Hepatocyte (in vitro differentiated cells): ENCODE data around the gene HNF1A. TPM values are rescaled to one million over a fixed set of nuclear protein-coding genes. Genes with fewer than 3 reads are reported as not detected.

ENCODE experiments used
- DNase-seq: peaks from one replicate; pipeline ENCODE4 v3.0.0-alpha.2; 2016; ENCODE audit warnings: low spot score
- H2AFZ ChIP-seq: fragments of 200-600 bp; sonication (generic); 2 replicates; pipeline ENCODE4 v1.6.0; 2016; ENCODE audit warnings: antibody characterized with exemption, mild to moderate bottlenecking
- H3K27ac ChIP-seq: fragments of 200-600 bp; sonication (generic); 2 replicates; pipeline ENCODE4 v1.5.1; 2016; ENCODE audit warnings: mild to moderate bottlenecking
- H3K27me3 ChIP-seq: fragments of 200-600 bp; sonication (generic); 2 replicates; pipeline ENCODE4 v1.6.1; 2016
- H3K36me3 ChIP-seq: fragments of 200-600 bp; sonication (generic); replicated peaks from 2 replicates; pipeline ENCODE4 v1.5.1; 2016; ENCODE audit warnings: low read depth; ENCODE audit not compliant: insufficient read depth
- H3K4me1 ChIP-seq: fragments of 200-600 bp; sonication (generic); 2 replicates; pipeline ENCODE4 v1.5.1; 2016; ENCODE audit warnings: mild to moderate bottlenecking, moderate library complexity; ENCODE audit not compliant: insufficient read depth
- H3K4me2 ChIP-seq: fragments of 200-600 bp; sonication (generic); 2 replicates; pipeline ENCODE4 v1.6.0; 2016
- H3K4me3 ChIP-seq: fragments of 200-600 bp; sonication (generic); 2 replicates; pipeline ENCODE4 v1.5.1; 2016; ENCODE audit warnings: mild to moderate bottlenecking
- H3K79me2 ChIP-seq: fragments of 200-600 bp; sonication (generic); 2 replicates; pipeline ENCODE4 v1.6.0; 2017; ENCODE audit warnings: mild to moderate bottlenecking
- H3K9me2 ChIP-seq: fragments of 200-600 bp; sonication (generic); replicated peaks from 2 replicates; pipeline ENCODE4 v1.6.0; 2017; ENCODE audit warnings: mild to moderate bottlenecking; ENCODE audit not compliant: insufficient read depth
- H3K9me3 ChIP-seq: fragments of 200-600 bp; sonication (generic); 2 replicates; pipeline ENCODE4 v1.5.1; 2016; ENCODE audit warnings: low read depth, mild to moderate bottlenecking
- H4K20me1 ChIP-seq: fragments of 200-600 bp; sonication (generic); 2 replicates; pipeline ENCODE4 v1.6.0; 2016; ENCODE audit warnings: mild to moderate bottlenecking; ENCODE audit not compliant: insufficient read depth, poor library complexity, severe bottlenecking
- EZH2 ChIP-seq: fragments of 200-600 bp; sonication (generic); IDR thresholded peaks from 2 replicates; pipeline ENCODE4 v1.6.1; 2016; ENCODE audit warnings: antibody characterized with exemption, mild to moderate bottlenecking, borderline replicate concordance
- EZH2phosphoT487 ChIP-seq: fragments of 200-600 bp; sonication (generic); IDR thresholded peaks from one replicate; pipeline ENCODE4 v1.6.1; 2018; ENCODE audit warnings: antibody characterized with exemption, mild to moderate bottlenecking, low read depth, moderate library complexity; ENCODE audit not compliant: unreplicated experiment, severe bottlenecking
- WGBS: methylation state at CpG from one replicate; pipeline ENCODE4 v1.1.6; 2016; ENCODE audit warnings: low lambda C conversion rate; ENCODE audit errors: missing lambda C conversion rate; 5-methylcytosine and 5-hydroxymethylcytosine counted together
- polyA plus RNA-seq: library from polyadenylated mRNA; unstranded; fragments of >200 nt; fragmentation: Nextera tagmentation; extraction: Ambion mirVana; gene quantifications from 2 replicates; pipeline ENCODE4 v1.2.1, GENCODE V29; 2016
- total RNA-seq: library from RNA; depleted of rRNA; stranded (reverse); fragments of >200 nt; gene quantifications from 2 replicates; pipeline ENCODE4 v1.2.3, GENCODE V29; 2014
- TF ChIP-seq, protein P1 (sequence below): fragments of 200-600 bp; sonication (generic); IDR thresholded peaks from 2 replicates; pipeline ENCODE4 v1.5.1; 2016; ENCODE audit warnings: antibody characterized with exemption, mild to moderate bottlenecking; ENCODE audit not compliant: poor library complexity

The HNF1A gene
- total and polyA plus RNA-seq, 2 experiments from 2014 or later = 16.7 to 23.9 TPM

DNA sequence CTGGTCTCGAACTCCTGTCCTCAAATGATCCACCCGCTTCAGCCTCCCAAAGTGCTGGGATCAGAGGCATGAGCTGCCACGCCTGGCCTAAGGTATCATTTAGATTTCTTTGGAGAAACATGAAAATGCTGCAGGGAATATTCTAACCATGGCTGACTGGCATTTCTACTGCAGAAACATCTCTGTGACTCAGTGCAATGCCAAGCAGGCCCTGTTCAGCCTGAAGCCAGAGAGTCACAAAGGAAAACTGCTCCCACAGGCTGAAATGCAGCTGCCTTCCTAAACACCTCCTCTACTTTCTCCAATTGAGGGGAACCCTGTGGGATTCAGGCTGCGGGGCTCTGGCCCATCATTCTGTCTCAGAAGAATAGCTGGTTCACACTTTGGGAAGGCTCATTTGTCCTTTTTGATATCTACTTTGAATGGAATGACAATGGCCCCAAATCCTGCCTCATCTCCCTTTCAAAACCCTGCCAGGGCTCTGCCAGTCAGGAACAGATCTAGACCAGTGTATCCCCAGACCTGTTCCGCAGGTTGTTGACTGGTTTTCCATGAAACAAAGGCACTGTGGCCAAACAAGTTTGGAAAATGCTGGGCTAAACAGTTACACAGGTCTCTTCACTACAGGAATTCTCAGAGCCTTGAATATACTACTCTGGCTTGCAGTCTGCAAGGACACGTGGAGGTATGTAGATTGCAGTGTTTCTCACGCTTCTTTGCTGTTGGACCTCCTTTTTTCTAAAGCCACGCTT, 30.2 kb downstream of the HNF1A start:
- Histone ChIP-seq H3K9me2 (no peaks in the 10 kb centered on the region), H3K4me2 (no peak overlapping the region), H3K27me3 (no peaks in the 10 kb centered on the region), H3K27ac (no peak overlapping the region), H3K9me3 (no peaks in the 10 kb centered on the region), H2AFZ (no peak overlapping the region), H3K36me3 (no peaks in the 10 kb centered on the region), H3K79me2 (no peaks in the 10 kb centered on the region), H3K4me3 (no peak overlapping the region), H3K4me1 (no peaks in the 10 kb centered on the region), H4K20me1 (no peaks in the 10 kb centered on the region)
- TF ChIP-seq, protein P1, sequence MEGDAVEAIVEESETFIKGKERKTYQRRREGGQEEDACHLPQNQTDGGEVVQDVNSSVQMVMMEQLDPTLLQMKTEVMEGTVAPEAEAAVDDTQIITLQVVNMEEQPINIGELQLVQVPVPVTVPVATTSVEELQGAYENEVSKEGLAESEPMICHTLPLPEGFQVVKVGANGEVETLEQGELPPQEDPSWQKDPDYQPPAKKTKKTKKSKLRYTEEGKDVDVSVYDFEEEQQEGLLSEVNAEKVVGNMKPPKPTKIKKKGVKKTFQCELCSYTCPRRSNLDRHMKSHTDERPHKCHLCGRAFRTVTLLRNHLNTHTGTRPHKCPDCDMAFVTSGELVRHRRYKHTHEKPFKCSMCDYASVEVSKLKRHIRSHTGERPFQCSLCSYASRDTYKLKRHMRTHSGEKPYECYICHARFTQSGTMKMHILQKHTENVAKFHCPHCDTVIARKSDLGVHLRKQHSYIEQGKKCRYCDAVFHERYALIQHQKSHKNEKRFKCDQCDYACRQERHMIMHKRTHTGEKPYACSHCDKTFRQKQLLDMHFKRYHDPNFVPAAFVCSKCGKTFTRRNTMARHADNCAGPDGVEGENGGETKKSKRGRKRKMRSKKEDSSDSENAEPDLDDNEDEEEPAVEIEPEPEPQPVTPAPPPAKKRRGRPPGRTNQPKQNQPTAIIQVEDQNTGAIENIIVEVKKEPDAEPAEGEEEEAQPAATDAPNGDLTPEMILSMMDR = no peak
- no peak for TF ChIP-seq EZH2phosphoT487
- WGBS = 97% methylated on average over 8 of the region's 8 CpGs
- DNase-seq = no peak

GRCh38 chr12:121009741-121010140, 31.4 kb downstream of the HNF1A start:
- no peaks in the 10 kb centered on the region for H3K9me3 ChIP-seq
- H3K4me1 ChIP-seq = no peaks in the 10 kb centered on the region
- no peak overlapping the region for H2AFZ ChIP-seq
- H4K20me1 ChIP-seq = no peaks in the 10 kb centered on the region
- DNase-seq = peak; percentile 75
- H3K27me3 ChIP-seq = no peaks in the 10 kb centered on the region
- peaks cover 2% of the 10 kb centered on the region for H3K79me2 ChIP-seq
- 45% methylated on average over 10 of the region's 10 CpGs for whole genome bisulfite sequencing
- no peak overlapping the region for H3K4me3 ChIP-seq
- no peak overlapping the region for H3K4me2 ChIP-seq
- H3K36me3 ChIP-seq = no peaks in the 10 kb centered on the region
- no peaks in the 10 kb centered on the region for H3K9me2 ChIP-seq
- no peak for TF ChIP-seq EZH2
- TF ChIP-seq, protein P1 = peak; percentile 60
- TF ChIP-seq EZH2phosphoT487 = no peak
- no peak overlapping the region for H3K27ac ChIP-seq

DNA sequence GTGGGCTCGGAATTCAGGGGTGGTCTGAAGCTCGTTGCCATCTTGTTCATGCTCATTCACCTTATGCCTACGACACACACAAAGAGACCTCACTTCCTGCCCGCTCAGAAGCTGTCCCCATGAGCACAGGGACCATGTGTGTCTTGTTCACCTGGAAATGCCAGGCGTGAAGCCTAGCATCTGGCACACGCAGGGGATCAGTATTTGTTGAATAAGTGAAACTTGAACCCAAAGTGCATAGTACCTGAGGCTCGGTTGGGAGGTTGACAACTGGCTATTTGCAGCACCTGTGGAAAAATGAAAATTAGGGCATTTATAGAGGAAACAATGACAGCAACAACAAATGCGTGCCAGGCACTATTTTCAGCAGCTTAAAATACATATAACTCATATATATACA, 32.5 kb downstream of the HNF1A start:
- peaks cover 12% of the 10 kb centered on the region for H3K79me2 ChIP-seq
- no peaks in the 10 kb centered on the region for H3K9me2 ChIP-seq
- no peak overlapping the region for H3K4me3 ChIP-seq
- no peak overlapping the region for H3K27ac ChIP-seq
- H3K4me2 ChIP-seq = no peak overlapping the region
- WGBS = 97% methylated on average over 8 of the region's 8 CpGs
- H2AFZ ChIP-seq = no peak overlapping the region
- no peaks in the 10 kb centered on the region for H4K20me1 ChIP-seq
- TF ChIP-seq EZH2phosphoT487 (no peak), EZH2 (no peak)
- TF ChIP-seq, protein P1 = no peak
- no peaks in the 10 kb centered on the region for H3K36me3 ChIP-seq
- peaks cover 4% of the 10 kb centered on the region for H3K4me1 ChIP-seq
- DNase-seq = no peak
- no peaks in the 10 kb centered on the region for H3K27me3 ChIP-seq
- H3K9me3 ChIP-seq = no peaks in the 10 kb centered on the region
